Measurements from ENCODE around the gene BMP7. TPM values are rescaled to one million over a fixed set of nuclear protein-coding genes. Genes with fewer than 3 reads are reported as not detected.

The BMP7 gene
- total and polyA plus RNA-seq, 9 of the 15 experiments (the other 6 are each of a cell fraction or from before 2014, with no cell fraction given): 0.18 TPM; not detected in 8

GRCh38 chr20:57308451-57309271, 42.2 kb upstream of the BMP7 start:
- H3K9me1 ChIP-seq (ENCODE audit: control insufficient read depth, insufficient read depth, low read length): no peaks in the 10 kb centered on the region
- no peak; the same call in 2 of the 3 replicates for ATAC-seq
- H3K4me3 ChIP-seq: no peak overlapping the region
- in situ Hi-C loops (cut with MboI) (no loop called here), intact Hi-C loops (cut with micrococcal nuclease) (no loop called here)
- no peak overlapping the region for H3K4me2 ChIP-seq (ENCODE audit: insufficient read depth, low read length)
- CTCF ChIA-PET (ENCODE audit: low intra/inter-chr PET ratio): no interaction called here
- no peak for TF ChIP-seq NR2C2 (CRISPR knock-in tag; IDR thresholded peaks at IDR 0.05)
- TF ChIP-seq NR2C2 (tag; IDR thresholded peaks at IDR 0.05): peak; percentile 42; the same call in 1 of the 2 replicates
- 0 out of 2 replicates have a peak, but pooled peaks have one; percentile 8 for TF ChIP-seq CEBPB (tag; IDR thresholded peaks at IDR 0.05)
- TF ChIP-seq MTA1 (IDR thresholded peaks at IDR 0.05; ENCODE audit: borderline replicate concordance): no peak
- peak; percentile 75 for TF ChIP-seq FOSL1 (tag; conservative IDR thresholded peaks at IDR 0.05)
- TF ChIP-seq JUND (IDR thresholded peaks at IDR 0.05; ENCODE audit: borderline replicate concordance, low read depth, low read length): 0 out of 2 replicates have a peak, but pooled peaks have one; percentile 23
- no peak for TF ChIP-seq JUND (tag; IDR thresholded peaks at IDR 0.05; ENCODE audit: borderline replicate concordance, low read depth, low read length)
- TF ChIP-seq MAFG (tag; conservative IDR thresholded peaks at IDR 0.05): 0 out of 2 replicates have a peak, but pooled peaks have one; percentile 25
- TF ChIP-seq ARID2 (IDR thresholded peaks at IDR 0.05): no peak
- no peak for TF ChIP-seq HDAC3 (IDR thresholded peaks at IDR 0.05; ENCODE audit: borderline replicate concordance, partially characterized antibody)
- FAIRE-seq: no peak
- no peaks in the 10 kb centered on the region for H3K79me2 ChIP-seq (ENCODE audit: control insufficient read depth, insufficient read depth, low read length)
- H3K27me3 ChIP-seq (ENCODE audit: control insufficient read depth in 2 of 2, insufficient read depth in 2 of 2, low read length in 2 of 2): peaks cover 21 to 50% of the 10 kb centered on the region in 2 experiments
- no peaks in the 10 kb centered on the region for H3K4me1 ChIP-seq (replicated peaks in 1 of 2; ENCODE audit: control insufficient read depth in 2 of 2, insufficient read depth in 2 of 2, low read length in 2 of 2)
- POLR2A ChIA-PET: interaction anchor here (1.0 kb wide), 1 partner anchor 12 kb away, joined by 3 read pairs; no protein-coding TSS in a partner anchor
- no TSS peak for BruUV-seq (replicated peaks)
- H4K20me1 ChIP-seq (replicated peaks; ENCODE audit: control insufficient read depth, insufficient read depth, low read length): no peaks in the 10 kb centered on the region; the same call in 1 of the 2 replicates
- WGBS (ENCODE audit: insufficient coverage, low coverage, missing lambda C conversion rate): 0% methylated on average over 13 of the region's 13 CpGs
- no peak overlapping the region for H2AFZ ChIP-seq (ENCODE audit: low read depth, low read length)
- no peak overlapping the region for H3K27ac ChIP-seq (ENCODE audit: extremely low read depth, low read depth, low read length)
- no peaks in the 10 kb centered on the region for H3K36me3 ChIP-seq (ENCODE audit: control insufficient read depth, insufficient read depth, low read length)
- no peaks in the 10 kb centered on the region for H3K9me3 ChIP-seq (replicated peaks; ENCODE audit: control insufficient read depth, insufficient read depth, low read depth, low read length)
- H3K9ac ChIP-seq (ENCODE audit: insufficient read depth in 1 of 2, low read depth in 2 of 2, low read length in 2 of 2): no peak overlapping the region
- peak in 1 of 4 experiments; percentile 4 for DNase-seq (ENCODE audit: extremely low read depth in 1 of 4, low spot score in 3 of 4)

All from K562 (cell line).